HAP-1 (cell line): Measurements from ENCODE around the gene SIGLEC9.

ENCODE experiments used
- DNase-seq, 2 experiments: peaks; one replicate each; pipeline ENCODE4 v3.0.0-alpha.2; 2016 to 2020; ENCODE audit warnings: low spot score in 2 of 2
- H3K27me3 ChIP-seq: fragments of 250-450 bp; sonication (Bioruptor Pico); 2 replicates; pipeline ENCODE4 v1.5.1; 2020; ENCODE audit warnings: low read depth, mild to moderate bottlenecking, moderate library complexity
- H3K36me3 ChIP-seq: fragments of 250-450 bp; sonication (Bioruptor Pico); replicated peaks from 2 replicates; pipeline ENCODE4 v1.5.1; 2020; ENCODE audit warnings: mild to moderate bottlenecking
- H3K4me1 ChIP-seq: fragments of 250-450 bp; sonication (Bioruptor Pico); 2 replicates; pipeline ENCODE4 v1.5.1; 2020; ENCODE audit warnings: mild to moderate bottlenecking
- H3K4me3 ChIP-seq: fragments of 250-450 bp; sonication (Bioruptor Pico); 2 replicates; pipeline ENCODE4 v1.5.1; 2020; ENCODE audit warnings: mild to moderate bottlenecking, moderate library complexity
- H3K9me3 ChIP-seq: fragments of 250-450 bp; sonication (Bioruptor Pico); 2 replicates; pipeline ENCODE4 v1.5.1; 2020; ENCODE audit warnings: mild to moderate bottlenecking, moderate library complexity
- in situ Hi-C: fragments of 300-500 bp; cut with MboI; formaldehyde crosslinking; loops from 3 replicates; pipeline ENCODE4 v1.14.3; 2020; ENCODE audit warnings: low sequenced_read_pairs, inconsistent platforms, mixed read lengths

Gene SIGLEC9

DNA sequence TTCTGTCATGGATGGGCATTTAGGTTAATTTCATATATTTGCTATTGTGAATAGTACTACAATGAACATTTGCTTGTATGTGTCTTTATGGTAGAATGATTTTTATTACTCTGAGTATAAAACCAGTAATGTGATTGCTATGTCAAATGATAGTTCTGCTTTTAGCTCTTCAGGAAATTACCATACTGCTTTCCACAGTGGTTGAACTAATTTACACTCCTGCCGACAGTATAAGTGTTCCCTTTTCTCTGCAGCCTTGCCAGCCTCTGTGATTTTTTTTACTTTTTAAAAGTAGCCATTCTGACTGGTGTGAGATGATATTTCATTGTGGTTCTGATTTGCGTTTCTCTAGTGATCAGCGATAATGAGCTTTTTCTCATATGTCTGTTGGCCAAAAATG, 23.9 kb downstream of the SIGLEC9 start:
- peaks cover 12% of the 10 kb centered on the region; the same call in 1 of the 2 replicates for H3K27me3 ChIP-seq
- no peak for DNase-seq

GRCh38 chr19:51150627-51151026, 25.9 kb downstream of the SIGLEC9 start:
- in situ Hi-C loops: loop anchor here (25.0 kb wide), 1 partner anchor 512 kb away; no protein-coding TSS in a partner anchor
- no peak for DNase-seq
- Histone ChIP-seq H3K4me1 (no peaks in the 10 kb centered on the region), H3K4me3 (no peak overlapping the region), H3K9me3 (peaks cover 2% of the 10 kb centered on the region; the same call in 1 of the 2 replicates), H3K36me3 (no peaks in the 10 kb centered on the region), H3K27me3 (peaks cover 9% of the 10 kb centered on the region; the same call in 1 of the 2 replicates)

More for the DNA sequence above, 23.9 kb downstream of the SIGLEC9 start:
- Histone ChIP-seq H3K4me3 (no peak overlapping the region), H3K9me3 (peaks cover 2% of the 10 kb centered on the region; the same call in 1 of the 2 replicates), H3K4me1 (no peaks in the 10 kb centered on the region), H3K36me3 (no peaks in the 10 kb centered on the region)
- in situ Hi-C loops: no loop called here

- no peak for DNase-seq
- Histone ChIP-seq H3K4me1 (no peaks in the 10 kb centered on the region; the same call in 1 of the 2 replicates), H3K9me3 (no peaks in the 10 kb centered on the region), H3K4me3 (no peak overlapping the region), H3K27me3 (0 out of 2 replicates have a peak, but pooled peaks cover 3% of the 10 kb centered on the region), H3K36me3 (no peaks in the 10 kb centered on the region)
- in situ Hi-C loops: loop anchor here (25.0 kb wide), 1 partner anchor 506 kb away; no protein-coding TSS in a partner anchor
Observed at GRCh38 chr19:51156710-51157109, 32.0 kb downstream of the SIGLEC9 start.

- H3K27me3 ChIP-seq: 0 out of 2 replicates have a peak, but pooled peaks cover 3% of the 10 kb centered on the region
- H3K4me3 ChIP-seq: no peak overlapping the region
- no peak for DNase-seq
- in situ Hi-C loops: loop anchor here (25.0 kb wide), 1 partner anchor 505 kb away; no protein-coding TSS in a partner anchor
- no peaks in the 10 kb centered on the region for H3K36me3 ChIP-seq
- H3K4me1 ChIP-seq: no peaks in the 10 kb centered on the region; the same call in 1 of the 2 replicates
- H3K9me3 ChIP-seq: no peaks in the 10 kb centered on the region
Observed at GRCh38 chr19:51157265-51157664, 32.6 kb downstream of the SIGLEC9 start.

DNA sequence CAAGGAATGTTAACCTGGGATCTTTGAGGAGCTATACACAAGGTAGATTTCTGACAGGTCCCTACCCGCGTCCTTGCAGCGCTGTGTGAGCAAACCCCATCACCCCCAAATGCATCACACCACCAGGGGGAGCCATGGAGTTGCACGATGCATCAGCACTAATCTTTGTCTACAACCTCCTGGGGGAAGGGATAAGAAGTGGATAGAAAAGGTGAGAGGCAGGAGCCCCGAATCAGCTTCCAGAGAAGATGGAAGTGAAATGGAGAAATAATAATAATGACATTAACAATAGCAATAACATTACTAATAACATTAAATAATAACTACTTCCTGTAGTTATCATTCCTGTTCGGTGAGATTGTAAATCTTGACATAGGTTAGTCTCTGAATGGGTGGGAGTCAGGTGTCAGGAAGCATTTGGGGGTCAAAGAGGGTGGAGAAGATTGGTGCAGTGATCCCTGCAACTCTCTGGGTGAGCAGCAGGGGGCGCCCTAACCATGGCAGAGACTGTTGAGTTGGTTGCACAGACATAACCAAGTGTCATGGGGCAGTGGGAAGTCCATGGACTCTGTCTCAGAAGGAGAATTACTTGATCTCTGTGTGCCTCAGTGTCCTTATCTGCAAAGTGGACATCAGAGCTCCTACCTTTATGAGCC, 33.9 kb downstream of the SIGLEC9 start:
- H3K9me3 ChIP-seq: no peaks in the 10 kb centered on the region
- in situ Hi-C loops: loop anchor here (25.0 kb wide), 1 partner anchor 504 kb away; no protein-coding TSS in a partner anchor
- H3K27me3 ChIP-seq: no peaks in the 10 kb centered on the region
- H3K4me3 ChIP-seq: no peak overlapping the region
- DNase-seq: peak; percentile 28 to 82
- no peaks in the 10 kb centered on the region for H3K36me3 ChIP-seq
- H3K4me1 ChIP-seq: no peaks in the 10 kb centered on the region; the same call in 1 of the 2 replicates

DNA sequence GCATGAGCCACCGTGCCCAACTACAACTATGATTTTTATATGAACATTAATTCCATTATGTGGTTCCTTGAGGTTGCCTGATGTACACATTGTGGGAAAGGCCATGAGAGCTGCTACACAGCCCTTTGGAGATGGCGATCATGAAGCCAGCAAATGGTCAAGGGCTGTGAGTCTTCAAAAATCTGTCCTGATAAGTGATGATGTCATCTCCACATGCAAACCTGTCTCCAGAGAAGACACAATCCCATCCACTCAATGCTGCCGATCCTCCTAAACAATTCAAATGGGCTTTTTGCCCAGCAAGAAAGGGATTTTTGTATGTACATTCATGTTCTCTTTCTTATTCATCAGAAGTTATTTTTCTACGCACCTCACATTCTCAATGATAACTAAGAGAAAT, 35.0 kb downstream of the SIGLEC9 start:
- no peak overlapping the region for H3K4me3 ChIP-seq
- no peaks in the 10 kb centered on the region for H3K9me3 ChIP-seq
- H3K27me3 ChIP-seq: no peaks in the 10 kb centered on the region
- in situ Hi-C loops: loop anchor here (25.0 kb wide), 1 partner anchor 503 kb away; no protein-coding TSS in a partner anchor
- no peak for DNase-seq
- no peaks in the 10 kb centered on the region; the same call in 1 of the 2 replicates for H3K4me1 ChIP-seq
- no peaks in the 10 kb centered on the region for H3K36me3 ChIP-seq

DNA sequence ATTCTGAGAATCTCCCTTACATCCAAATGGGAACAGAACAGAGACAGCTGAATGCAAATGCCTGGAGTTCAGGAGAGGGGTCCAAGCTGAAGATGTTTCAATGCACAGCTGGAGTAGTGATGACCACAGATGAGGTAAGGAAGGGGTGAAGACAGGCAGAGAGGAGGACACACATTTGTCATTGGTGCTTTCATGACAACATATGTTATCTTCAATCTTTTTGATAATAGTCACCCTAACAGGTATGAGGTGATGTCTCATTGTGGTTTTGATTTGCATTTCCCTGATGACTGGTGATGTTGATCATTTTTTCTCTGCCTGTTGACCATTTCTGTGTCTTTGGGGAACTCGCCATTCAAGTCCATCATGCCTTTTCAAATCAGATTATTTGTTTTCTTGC, 36.6 kb downstream of the SIGLEC9 start:
- no peaks in the 10 kb centered on the region for H3K9me3 ChIP-seq
- H3K4me3 ChIP-seq: no peak overlapping the region
- DNase-seq: no peak
- H3K36me3 ChIP-seq: no peaks in the 10 kb centered on the region
- no peaks in the 10 kb centered on the region for H3K27me3 ChIP-seq
- no peaks in the 10 kb centered on the region; the same call in 1 of the 2 replicates for H3K4me1 ChIP-seq
- in situ Hi-C loops: loop anchor here (25.0 kb wide), 1 partner anchor 501 kb away; no protein-coding TSS in a partner anchor

- in situ Hi-C loops: loop anchor here (25.0 kb wide), 1 partner anchor 500 kb away; no protein-coding TSS in a partner anchor
- no peak for DNase-seq
Observed at GRCh38 chr19:51161867-51162496, 37.3 kb downstream of the SIGLEC9 start.

GRCh38 chr19:51163257-51163656, 38.6 kb downstream of the SIGLEC9 start:
- H3K9me3 ChIP-seq: no peaks in the 10 kb centered on the region
- no peak overlapping the region for H3K4me3 ChIP-seq
- in situ Hi-C loops: loop anchor here (25.0 kb wide), 1 partner anchor 499 kb away; no protein-coding TSS in a partner anchor
- no peaks in the 10 kb centered on the region for H3K4me1 ChIP-seq
- H3K36me3 ChIP-seq: no peaks in the 10 kb centered on the region
- DNase-seq: no peak
- no peaks in the 10 kb centered on the region for H3K27me3 ChIP-seq

More at GRCh38 chr19:51161867-51162496, 37.3 kb downstream of the SIGLEC9 start:
- Histone ChIP-seq H3K27me3 (no peaks in the 10 kb centered on the region), H3K9me3 (no peaks in the 10 kb centered on the region), H3K4me3 (no peak overlapping the region), H3K36me3 (no peaks in the 10 kb centered on the region), H3K4me1 (no peaks in the 10 kb centered on the region)

DNA sequence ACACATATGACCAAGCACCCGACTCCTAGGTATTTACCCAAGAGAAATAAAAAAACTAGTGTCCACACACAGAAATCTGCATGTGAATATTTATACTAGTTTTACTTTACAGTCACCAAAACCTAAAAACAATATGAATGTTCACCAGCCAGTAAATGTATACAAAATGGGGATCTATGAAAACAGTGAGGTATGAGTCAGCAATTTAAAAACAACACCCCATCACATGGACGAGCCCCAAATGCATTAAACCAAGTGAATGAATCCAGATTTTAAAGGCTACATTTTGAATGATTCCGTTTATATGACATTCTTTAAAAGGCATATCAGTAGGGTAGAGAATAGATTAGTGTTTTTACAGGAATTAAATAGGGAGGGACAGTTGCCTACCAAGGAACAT, 39.5 kb downstream of the SIGLEC9 start:
- Histone ChIP-seq H3K27me3 (no peaks in the 10 kb centered on the region), H3K4me3 (no peak overlapping the region), H3K4me1 (no peaks in the 10 kb centered on the region), H3K36me3 (no peaks in the 10 kb centered on the region), H3K9me3 (no peaks in the 10 kb centered on the region)
- no peak for DNase-seq
- in situ Hi-C loops: loop anchor here (25.0 kb wide), 1 partner anchor 498 kb away; no protein-coding TSS in a partner anchor

- no peaks in the 10 kb centered on the region for H3K27me3 ChIP-seq
- no peak overlapping the region for H3K4me3 ChIP-seq
- in situ Hi-C loops: loop anchor here (25.0 kb wide), 1 partner anchor 495 kb away; no protein-coding TSS in a partner anchor
Observed at GRCh38 chr19:51166846-51167490, 42.3 kb downstream of the SIGLEC9 start.

GRCh38 chr19:51168564-51169282, 44.0 kb downstream of the SIGLEC9 start:
- Histone ChIP-seq H3K9me3 (no peaks in the 10 kb centered on the region), H3K4me1 (no peaks in the 10 kb centered on the region), H3K4me3 (no peak overlapping the region), H3K27me3 (no peaks in the 10 kb centered on the region), H3K36me3 (no peaks in the 10 kb centered on the region)
- no peak for DNase-seq
- in situ Hi-C loops: loop anchor here (25.0 kb wide), 1 partner anchor 494 kb away; no protein-coding TSS in a partner anchor

More at GRCh38 chr19:51166846-51167490, 42.3 kb downstream of the SIGLEC9 start:
- no peaks in the 10 kb centered on the region for H3K4me1 ChIP-seq
- DNase-seq: no peak
- H3K36me3 ChIP-seq: no peaks in the 10 kb centered on the region
- no peaks in the 10 kb centered on the region for H3K9me3 ChIP-seq
